ENCODE measurements around the gene MTOR. TPM values are rescaled to one million over a fixed set of nuclear protein-coding genes. Genes with fewer than 3 reads are reported as not detected.
"Not testable (repeated sequence)": the region's sequence is repeated elsewhere in the genome, so short reads cannot be mapped to it uniquely, and the experiment has no call there.

The MTOR gene
- polyA plus RNA-seq, 1 experiment, result 27.7 TPM

DNA sequence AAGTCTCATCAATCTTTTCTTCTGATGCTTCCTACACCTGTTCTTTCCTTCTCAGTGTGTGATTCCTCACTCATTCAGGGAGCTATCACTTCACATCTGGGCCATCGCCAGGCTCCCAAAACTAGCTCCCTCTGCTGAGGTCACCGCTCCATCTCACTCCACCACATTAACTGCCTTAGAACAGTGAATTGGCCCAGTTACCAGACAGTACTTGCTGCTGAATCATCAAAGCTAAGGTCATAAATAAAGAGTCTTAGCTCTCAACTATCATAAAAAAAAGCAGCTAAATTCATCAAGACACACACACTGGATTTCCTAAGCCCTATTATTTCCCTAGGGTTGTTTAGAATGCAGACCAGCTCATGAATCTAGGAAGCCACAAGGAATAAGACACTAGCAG is 183.7 kb downstream of the MTOR start:
- ChIA-PET POLR2A (interaction anchor here (0.6 kb wide), 1 partner anchor 16 kb away, joined by 4 read pairs; no protein-coding TSS in a partner anchor), CTCF (interaction anchor here (5.4 kb wide), 1 partner anchor 41 kb away, joined by 30 read pairs; no protein-coding TSS in a partner anchor)
- TF ChIP-seq, protein P1, sequence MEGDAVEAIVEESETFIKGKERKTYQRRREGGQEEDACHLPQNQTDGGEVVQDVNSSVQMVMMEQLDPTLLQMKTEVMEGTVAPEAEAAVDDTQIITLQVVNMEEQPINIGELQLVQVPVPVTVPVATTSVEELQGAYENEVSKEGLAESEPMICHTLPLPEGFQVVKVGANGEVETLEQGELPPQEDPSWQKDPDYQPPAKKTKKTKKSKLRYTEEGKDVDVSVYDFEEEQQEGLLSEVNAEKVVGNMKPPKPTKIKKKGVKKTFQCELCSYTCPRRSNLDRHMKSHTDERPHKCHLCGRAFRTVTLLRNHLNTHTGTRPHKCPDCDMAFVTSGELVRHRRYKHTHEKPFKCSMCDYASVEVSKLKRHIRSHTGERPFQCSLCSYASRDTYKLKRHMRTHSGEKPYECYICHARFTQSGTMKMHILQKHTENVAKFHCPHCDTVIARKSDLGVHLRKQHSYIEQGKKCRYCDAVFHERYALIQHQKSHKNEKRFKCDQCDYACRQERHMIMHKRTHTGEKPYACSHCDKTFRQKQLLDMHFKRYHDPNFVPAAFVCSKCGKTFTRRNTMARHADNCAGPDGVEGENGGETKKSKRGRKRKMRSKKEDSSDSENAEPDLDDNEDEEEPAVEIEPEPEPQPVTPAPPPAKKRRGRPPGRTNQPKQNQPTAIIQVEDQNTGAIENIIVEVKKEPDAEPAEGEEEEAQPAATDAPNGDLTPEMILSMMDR (IDR thresholded peaks at IDR 0.05; ENCODE audit: low read depth, low read length), result no peak
- Histone ChIP-seq H3K9me3 (ENCODE audit: control insufficient read depth, insufficient read depth, low read length) (no peaks in the 10 kb centered on the region), H3K4me3 (ENCODE audit: low read depth, low read length) (no peak overlapping the region), H3K27me3 (ENCODE audit: control insufficient read depth, insufficient read depth, low read length) (no peaks in the 10 kb centered on the region), H3K27ac (ENCODE audit: low read depth, low read length) (no peak overlapping the region)
- no peak for DNase-seq (ENCODE audit: low read depth, low spot score)

DNA sequence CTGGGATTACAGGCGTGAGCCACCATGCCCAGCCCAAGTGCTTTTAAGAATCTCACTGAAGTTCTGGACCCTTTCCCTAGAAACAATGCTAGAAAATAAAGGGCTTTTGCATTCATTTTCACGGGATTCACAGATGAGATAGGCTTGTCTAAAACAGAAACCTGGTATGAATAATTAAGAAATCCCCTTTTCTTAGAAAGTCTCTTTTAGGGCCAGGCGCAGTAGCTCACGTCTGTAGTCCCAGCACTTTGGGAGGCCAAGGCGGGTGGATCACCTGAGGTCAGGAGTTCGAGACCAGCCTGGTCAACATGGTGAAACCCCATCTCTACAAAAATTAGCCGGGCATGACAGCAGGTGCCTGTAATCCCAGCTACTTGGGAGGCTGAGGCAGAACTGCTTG is 189.0 kb downstream of the MTOR start:
- H3K9me3 ChIP-seq (ENCODE audit: control insufficient read depth, insufficient read depth, low read length); POLR2A ChIA-PET; H3K4me3 ChIP-seq (ENCODE audit: low read depth, low read length); H3K27ac ChIP-seq (ENCODE audit: low read depth, low read length); DNase-seq (ENCODE audit: low read depth, low spot score); H3K27me3 ChIP-seq (ENCODE audit: control insufficient read depth, insufficient read depth, low read length): not testable (repeated sequence)
- CTCF ChIA-PET, result interaction anchor here (0.6 kb wide), 1 partner anchor 114 kb away, joined by 3 read pairs; no protein-coding TSS in a partner anchor

DNA sequence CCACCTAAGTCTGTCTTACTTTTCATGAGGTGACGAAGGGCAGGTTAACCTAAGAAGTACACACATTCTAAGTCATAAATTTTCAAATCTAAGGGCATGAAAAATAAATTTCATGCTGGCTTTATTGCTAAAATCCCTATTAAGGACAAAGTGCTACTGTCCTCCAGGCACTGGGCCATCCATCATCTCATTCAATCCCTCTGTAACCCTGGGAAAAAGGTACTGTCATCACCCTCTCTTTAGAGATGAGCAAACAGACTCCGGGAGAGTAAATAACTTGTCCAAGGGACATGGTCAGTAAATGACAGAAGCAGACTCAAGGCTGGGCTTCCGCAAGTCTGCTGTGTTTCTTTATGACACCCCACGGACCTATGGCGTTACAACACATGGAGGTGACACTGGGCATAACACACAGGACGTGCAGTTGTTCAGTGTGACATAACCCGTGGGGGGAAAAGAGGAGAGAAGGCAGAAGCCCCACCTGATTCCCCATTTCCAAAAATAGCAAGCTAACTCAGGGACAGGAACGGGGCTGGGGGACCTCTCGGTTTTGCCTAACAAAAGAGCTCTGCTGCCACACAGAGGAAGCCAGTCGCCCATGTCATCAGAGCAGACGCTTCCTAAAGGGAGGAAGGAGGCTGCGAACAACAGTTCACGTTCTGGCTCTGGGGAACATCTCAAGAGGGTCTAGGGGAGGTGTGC is 190.0 kb downstream of the MTOR start:
- DNase-seq (ENCODE audit: low read depth, low spot score), result no peak
- ChIA-PET POLR2A (no interaction called here), CTCF (no interaction called here)
- H3K4me3 ChIP-seq (ENCODE audit: low read depth, low read length), result no peak overlapping the region
- H3K27me3 ChIP-seq (ENCODE audit: control insufficient read depth, insufficient read depth, low read length), result no peaks in the 10 kb centered on the region
- no peaks in the 10 kb centered on the region for H3K9me3 ChIP-seq (ENCODE audit: control insufficient read depth, insufficient read depth, low read length)
- TF ChIP-seq, protein P1 (IDR thresholded peaks at IDR 0.05; ENCODE audit: low read depth, low read length), result no peak
- H3K27ac ChIP-seq (ENCODE audit: low read depth, low read length), result no peak overlapping the region

DNA sequence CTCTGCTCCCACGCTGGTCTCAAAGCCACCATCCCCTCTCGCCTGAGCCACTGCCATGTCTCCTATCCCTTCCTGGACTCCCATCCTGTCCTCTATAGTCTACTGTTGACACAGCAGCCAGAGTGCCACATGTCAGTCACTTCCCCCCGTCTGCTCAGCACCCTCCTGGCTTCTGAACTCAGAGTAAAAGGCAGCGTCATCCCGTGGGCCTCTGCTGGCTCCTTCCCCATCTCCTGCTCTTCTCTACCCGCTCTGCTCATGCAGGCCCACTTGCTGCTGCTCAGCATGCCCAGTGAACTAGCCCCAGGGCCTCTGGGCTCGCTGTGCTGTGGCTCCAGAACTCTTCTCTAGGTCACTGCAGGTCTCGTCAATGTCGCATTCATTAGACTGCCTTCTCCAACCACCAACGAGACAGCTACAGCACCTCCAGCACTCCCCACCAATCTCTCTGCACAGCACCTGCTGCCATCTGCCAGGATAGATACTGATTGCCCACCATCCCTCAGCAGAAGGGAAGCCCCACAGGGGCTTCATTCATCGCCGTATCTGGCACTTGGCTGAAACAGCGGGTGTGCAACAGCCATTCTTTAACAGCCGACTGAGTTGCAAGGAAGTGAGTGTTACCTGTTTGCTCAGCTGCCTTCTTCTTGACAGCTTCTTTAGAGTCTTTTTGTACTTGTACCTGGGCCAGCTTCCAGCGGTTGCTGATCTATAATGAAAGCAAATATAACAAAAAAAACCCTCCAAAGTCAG is 190.7 kb downstream of the MTOR start:
- DNase-seq (ENCODE audit: low read depth, low spot score), result no peak
- Histone ChIP-seq H3K9me3 (ENCODE audit: control insufficient read depth, insufficient read depth, low read length) (no peaks in the 10 kb centered on the region), H3K27ac (ENCODE audit: low read depth, low read length) (no peak overlapping the region), H3K27me3 (ENCODE audit: control insufficient read depth, insufficient read depth, low read length) (no peaks in the 10 kb centered on the region), H3K4me3 (ENCODE audit: low read depth, low read length) (no peak overlapping the region)
- ChIA-PET CTCF (interaction anchor here (2.3 kb wide), 1 partner anchor 34 kb away, joined by 15 read pairs; no protein-coding TSS in a partner anchor), POLR2A (interaction anchor here (0.7 kb wide), 1 partner anchor 40 kb away, joined by 3 read pairs; no protein-coding TSS in a partner anchor)
- TF ChIP-seq, protein P1 (IDR thresholded peaks at IDR 0.05; ENCODE audit: low read depth, low read length), result no peak

DNA sequence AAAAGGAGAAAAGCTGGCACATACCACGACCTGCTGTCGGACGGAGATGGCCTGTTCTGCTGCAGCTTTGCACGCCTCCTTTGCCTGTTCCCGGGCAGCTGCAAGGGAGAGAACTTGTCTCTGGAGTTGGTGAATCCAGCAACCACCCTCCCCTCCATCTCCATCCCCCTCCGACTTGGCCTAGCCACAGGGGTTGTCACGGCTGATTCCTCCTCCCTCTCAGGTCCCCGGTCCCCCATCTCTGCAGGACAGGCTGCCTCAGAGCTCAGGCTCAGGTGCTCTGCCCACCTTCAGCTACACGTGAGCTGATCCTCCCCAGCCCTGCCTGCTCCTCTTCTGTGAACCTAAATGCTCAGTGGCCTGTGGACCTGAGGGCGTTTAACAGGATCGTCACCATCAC is 191.5 kb downstream of the MTOR start:
- Histone ChIP-seq H3K27me3 (ENCODE audit: control insufficient read depth, insufficient read depth, low read length) (no peaks in the 10 kb centered on the region), H3K27ac (ENCODE audit: low read depth, low read length) (no peak overlapping the region), H3K4me3 (ENCODE audit: low read depth, low read length) (no peak overlapping the region), H3K9me3 (ENCODE audit: control insufficient read depth, insufficient read depth, low read length) (no peaks in the 10 kb centered on the region)
- TF ChIP-seq, protein P1 (IDR thresholded peaks at IDR 0.05; ENCODE audit: low read depth, low read length), result no peak
- ChIA-PET CTCF (interaction anchor here (1.4 to 2.3 kb wide), 2 partner anchors 10 to 33 kb away, joined by 5 to 15 read pairs; no protein-coding TSS in a partner anchor), POLR2A (interaction anchor here (0.7 kb wide), 1 partner anchor 39 kb away, joined by 3 read pairs; no protein-coding TSS in a partner anchor)
- DNase-seq (ENCODE audit: low read depth, low spot score), result no peak
